Calu3 (cell line): ENCODE data around the gene TRRAP. TPM values are rescaled to one million over a fixed set of nuclear protein-coding genes. Genes with fewer than 3 reads are reported as not detected.
A peak's percentile ranks its signal among the peaks of the same experiment; 100 is the strongest.

Experiments
- BruUV-seq: library from RNA; stranded (reverse); fragments of 400-500 nt; replicated peaks from 2 replicates; lab custom pipeline; 2021; lab: Mats Ljungman, UMichigan
- CTCF ChIA-PET: fragments of 300-600 bp; sonication (Branson Sonifier 250); formaldehyde crosslinking; loops from one replicate; lab custom pipeline; 2022; ENCODE audit warnings: antibody characterized with exemption; lab: Charles Lee
- DNase-seq: peaks from one replicate; pipeline ENCODE4 v3.0.0; 2022
- H3K27ac Mint-ChIP-seq: one replicate; pipeline ENCODE4 v1.8.0; 2022; ENCODE audit warnings: mixed read lengths; ENCODE audit not compliant: unreplicated experiment
- H3K27me3 Mint-ChIP-seq: one replicate; pipeline ENCODE4 v1.8.0; 2022; ENCODE audit warnings: mixed read lengths; ENCODE audit not compliant: unreplicated experiment
- H3K36me3 Mint-ChIP-seq: one replicate; pipeline ENCODE4 v1.8.0; 2022; ENCODE audit warnings: mild to moderate bottlenecking, moderate library complexity, mixed read lengths; ENCODE audit not compliant: insufficient read depth, unreplicated experiment
- H3K4me1 Mint-ChIP-seq: one replicate; pipeline ENCODE4 v1.8.0; 2022; ENCODE audit warnings: mild to moderate bottlenecking, low read depth, mixed read lengths; ENCODE audit not compliant: unreplicated experiment
- H3K4me3 Mint-ChIP-seq: one replicate; pipeline ENCODE4 v1.8.0; 2022; ENCODE audit warnings: mild to moderate bottlenecking, low read depth, moderate library complexity, mixed read lengths; ENCODE audit not compliant: unreplicated experiment
- H3K9me3 Mint-ChIP-seq: one replicate; pipeline ENCODE4 v1.8.0; 2022; ENCODE audit warnings: low read depth, mixed read lengths; ENCODE audit not compliant: unreplicated experiment
- CTCF ChIP-seq: fragments of 200-600 bp; IDR thresholded peaks from one replicate; pipeline ENCODE4 v1.8.0; 2022; ENCODE audit warnings: antibody characterized with exemption; ENCODE audit not compliant: unreplicated experiment
- intact Hi-C: fragments of 100-400 bp; cut with micrococcal nuclease; formaldehyde crosslinking; loops from one replicate; pipeline ENCODE4 v1.10.0; 2022; ENCODE audit not compliant: unreplicated experiment
- total RNA-seq: library from RNA; stranded (reverse); gene quantifications from 2 replicates; pipeline ENCODE4 v1.2.3, GENCODE V29; 2022

TRRAP gene
- total RNA-seq, 1 experiment from 2014 or later, result 30.9 TPM

DNA sequence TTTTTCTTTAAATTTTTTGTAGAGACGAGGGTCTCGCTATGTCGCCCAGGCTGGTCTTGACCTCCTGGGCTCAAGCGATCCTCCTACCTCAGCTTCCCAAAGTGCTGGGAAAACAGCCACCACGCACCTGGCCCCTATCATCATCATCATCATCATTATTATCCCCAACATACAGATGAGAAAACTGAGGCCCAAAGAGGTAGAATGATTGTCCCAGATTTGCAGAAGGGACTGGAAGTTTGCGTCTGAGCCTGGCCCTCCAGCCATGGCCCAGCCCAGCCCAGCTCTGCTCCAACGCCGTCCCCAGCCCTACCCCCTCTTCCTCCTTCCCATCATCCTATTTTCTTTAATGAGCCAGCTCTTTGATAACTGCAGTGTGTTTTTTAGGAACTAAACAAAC, 43.4 kb upstream of the TRRAP start:
- no peak for DNase-seq
- no peak for TF ChIP-seq CTCF
- no peaks in the 10 kb centered on the region for H3K27me3 Mint-ChIP-seq
- H3K36me3 Mint-ChIP-seq, result no peaks in the 10 kb centered on the region
- no peak overlapping the region for H3K27ac Mint-ChIP-seq
- BruUV-seq, result no TSS peak
- no peaks in the 10 kb centered on the region for H3K9me3 Mint-ChIP-seq
- no peaks in the 10 kb centered on the region for H3K4me1 Mint-ChIP-seq
- CTCF ChIA-PET, result no interaction called here
- intact Hi-C loops, result no loop called here
- H3K4me3 Mint-ChIP-seq, result no peak overlapping the region

DNA sequence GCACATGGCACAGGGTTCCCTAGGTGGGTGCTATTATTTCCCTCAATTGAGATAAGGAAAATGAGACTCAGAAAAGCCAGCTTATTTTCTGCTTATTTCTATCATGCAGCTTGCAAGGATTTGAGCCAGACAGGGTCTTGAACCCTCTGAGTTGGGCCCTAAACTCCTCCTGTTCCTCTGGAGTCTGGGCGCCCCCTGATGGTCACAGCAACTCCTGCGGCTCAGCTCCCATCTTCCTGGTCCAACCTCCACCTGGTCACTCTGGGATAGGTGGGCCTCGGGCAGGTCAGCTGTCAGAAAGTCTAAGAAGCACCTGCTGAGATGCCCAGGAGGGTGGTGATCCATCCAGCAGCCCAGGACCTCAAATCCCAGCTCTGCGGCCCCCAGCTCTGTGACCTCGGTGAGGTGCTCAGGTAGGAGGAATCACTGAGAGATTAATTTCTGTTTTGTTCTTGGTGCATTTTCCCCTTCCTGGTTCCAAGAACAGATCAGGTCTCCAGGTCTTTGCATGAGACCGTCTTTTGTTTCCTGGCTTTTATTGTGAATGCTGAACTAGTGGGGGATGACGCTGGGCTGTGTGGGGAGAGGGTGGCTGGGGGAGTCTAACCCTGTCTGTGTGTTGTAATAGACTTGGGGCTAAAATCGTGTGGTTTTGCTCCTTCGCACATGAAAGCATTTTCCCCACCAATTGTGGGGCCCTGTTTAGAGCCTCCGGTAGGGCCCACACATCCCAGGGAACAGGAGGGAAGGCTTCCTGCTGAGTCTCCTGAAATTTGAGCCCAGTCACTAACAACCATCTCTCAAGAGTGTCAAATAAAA, 41.3 kb upstream of the TRRAP start:
- no TSS peak for BruUV-seq
- peak; percentile 64 for DNase-seq
- Mint-ChIP-seq H3K9me3 (no peaks in the 10 kb centered on the region), H3K4me1 (no peaks in the 10 kb centered on the region), H3K27me3 (no peaks in the 10 kb centered on the region), H3K4me3 (no peak overlapping the region), H3K36me3 (no peaks in the 10 kb centered on the region), H3K27ac (no peak overlapping the region)
- peak; percentile 64 for TF ChIP-seq CTCF
- CTCF ChIA-PET, result interaction anchor here (0.5 to 1.1 kb wide), 2 partner anchors 23 to 91 kb away, joined by 3 to 4 read pairs; no protein-coding TSS in a partner anchor
- intact Hi-C loops, result no loop called here

DNA sequence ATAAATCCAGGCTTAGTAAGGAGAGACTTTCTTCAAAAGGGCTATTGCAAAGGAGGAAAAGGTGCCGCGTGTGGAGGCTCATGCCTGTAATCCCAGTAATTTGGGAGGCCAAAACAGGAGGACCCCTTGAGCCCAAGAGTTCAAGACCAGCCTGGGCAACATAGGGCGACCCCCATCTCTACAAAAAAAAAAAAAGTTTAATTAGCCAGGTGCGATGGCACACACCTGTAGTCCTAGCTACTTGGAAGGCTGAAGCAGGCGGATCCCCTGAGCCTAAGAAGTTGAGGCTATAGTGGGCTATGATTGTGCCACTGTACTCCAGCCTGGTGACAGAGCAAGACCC, 40.7 kb upstream of the TRRAP start:
- Mint-ChIP-seq H3K27me3 (no peaks in the 10 kb centered on the region), H3K4me1 (no peaks in the 10 kb centered on the region), H3K9me3 (no peaks in the 10 kb centered on the region), H3K36me3 (no peaks in the 10 kb centered on the region), H3K27ac (no peak overlapping the region), H3K4me3 (no peak overlapping the region)
- intact Hi-C loops, result no loop called here
- no peak for DNase-seq
- CTCF ChIA-PET, result interaction anchor here (0.5 kb wide), 1 partner anchor 23 kb away, joined by 3 read pairs; no protein-coding TSS in a partner anchor
- TF ChIP-seq CTCF, result no peak
- no TSS peak for BruUV-seq

DNA sequence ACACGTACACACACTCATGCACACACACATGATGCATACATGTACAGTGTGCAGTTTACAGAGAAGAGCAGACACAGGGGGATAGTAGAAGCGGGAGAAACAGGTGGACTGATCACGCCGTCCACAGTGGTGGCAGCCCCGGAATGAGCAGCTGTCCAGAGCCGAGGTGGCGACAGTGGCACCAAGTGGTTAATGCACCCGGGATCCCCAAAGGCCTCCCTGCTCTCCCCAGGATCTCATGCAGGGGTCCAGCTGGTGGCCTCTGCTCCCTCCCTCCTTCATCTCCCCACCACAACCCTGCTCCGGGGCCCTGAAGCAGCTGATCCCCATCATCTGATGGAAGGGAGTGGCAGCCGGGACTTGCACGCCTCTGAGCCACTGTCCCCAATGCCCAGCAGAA, 38.2 kb upstream of the TRRAP start:
- no TSS peak for BruUV-seq
- CTCF ChIA-PET, result interaction anchor here (0.6 to 1.6 kb wide), 3 partner anchors 8 to 71 kb away, joined by 3 read pairs; no protein-coding TSS in a partner anchor
- no peak overlapping the region for H3K4me3 Mint-ChIP-seq
- H3K36me3 Mint-ChIP-seq, result no peaks in the 10 kb centered on the region
- H3K9me3 Mint-ChIP-seq, result no peaks in the 10 kb centered on the region
- no peaks in the 10 kb centered on the region for H3K4me1 Mint-ChIP-seq
- TF ChIP-seq CTCF, result no peak
- H3K27me3 Mint-ChIP-seq, result peaks cover 12% of the 10 kb centered on the region
- no peak for DNase-seq
- intact Hi-C loops, result loop anchor here (5.0 kb wide), 2 partner anchors 83 to 543 kb away; no protein-coding TSS in a partner anchor
- no peak overlapping the region for H3K27ac Mint-ChIP-seq
